Fibroblast of lung (primary cell): ENCODE measurements around the gene RUNDC3A. TPM values are rescaled to one million over a fixed set of nuclear protein-coding genes. Genes with fewer than 3 reads are reported as not detected.

Source experiments
- DNase-seq, 2 donors: peaks; one replicate each; pipeline versions ENCODE4 v3.0.0 to v3.0.0-alpha.2; 2010; ENCODE audit warnings: low read depth in 2 of 2
- H2AFZ ChIP-seq: 2 replicates; pipeline ENCODE4 v1.5.1; 2012; ENCODE audit warnings: low read length, control low read depth, inconsistent platforms
- H3K27ac ChIP-seq: 2 replicates; pipeline ENCODE4 v1.5.1; 2011; ENCODE audit warnings: low read length, control low read depth; ENCODE audit not compliant: insufficient read depth
- H3K27me3 ChIP-seq: 2 replicates; pipeline ENCODE4 v1.5.1; 2011; ENCODE audit warnings: mild to moderate bottlenecking, low read length; ENCODE audit not compliant: control insufficient read depth, insufficient read depth
- H3K36me3 ChIP-seq: 2 replicates; pipeline ENCODE4 v1.5.1; 2011; ENCODE audit warnings: low read length; ENCODE audit not compliant: control insufficient read depth, insufficient read depth
- H3K4me1 ChIP-seq: 2 replicates; pipeline ENCODE4 v1.5.1; 2011; ENCODE audit warnings: low read length; ENCODE audit not compliant: control insufficient read depth, insufficient read depth; ENCODE audit errors: extremely low read depth
- H3K4me2 ChIP-seq: 2 replicates; pipeline ENCODE4 v1.5.1; 2011; ENCODE audit warnings: low read length, control low read depth; ENCODE audit not compliant: insufficient read depth; ENCODE audit errors: extremely low read depth
- H3K4me3 ChIP-seq, 4 experiments: fragments of 200-600 bp in 1 of 4; sonication (generic) in 1 of 4; replicated peaks in 1 of 4; 2 replicates each; pipeline ENCODE4 v1.5.1; 2011 to 2016; ENCODE audit warnings: low read length in 4 of 4, low read depth in 3 of 4, mild to moderate bottlenecking in 3 of 4, control low read depth in 2 of 4, inconsistent platforms in 1 of 4, mixed read lengths in 1 of 4; ENCODE audit not compliant: insufficient read depth in 1 of 4; ENCODE audit errors: control extremely low read depth in 1 of 4
- H3K79me2 ChIP-seq: 2 replicates; pipeline ENCODE4 v1.5.1; 2012; ENCODE audit warnings: mild to moderate bottlenecking, low read length, inconsistent platforms; ENCODE audit not compliant: control insufficient read depth, insufficient read depth
- H3K9ac ChIP-seq: 2 replicates; pipeline ENCODE4 v1.5.1; 2011; ENCODE audit warnings: mild to moderate bottlenecking, low read length, control low read depth; ENCODE audit not compliant: insufficient read depth
- H3K9me3 ChIP-seq: 2 replicates; pipeline ENCODE4 v1.5.1; 2012; ENCODE audit warnings: low read depth, low read length; ENCODE audit not compliant: control insufficient read depth, insufficient read depth
- H4K20me1 ChIP-seq: 2 replicates; pipeline ENCODE4 v1.5.1; 2011; ENCODE audit warnings: low read length; ENCODE audit not compliant: control insufficient read depth, insufficient read depth; ENCODE audit errors: extremely low read depth
- EZH2 ChIP-seq: IDR thresholded peaks from 2 replicates; pipeline ENCODE4 v1.5.1; 2012; ENCODE audit warnings: low read length, control low read depth, mild to moderate bottlenecking; ENCODE audit errors: missing control alignments
- polyA plus RNA-seq, 2 donors: library from polyadenylated mRNA; depleted of rRNA in 1 of 2; stranded (reverse) in 1 of 2; unstranded in 1 of 2; fragments of >200 nt; gene quantifications; 2 replicates each; pipeline ENCODE4 v1.2.1, GENCODE V29; 2011 to 2012; ENCODE audit warnings: missing spikeins in 1 of 2
- total RNA-seq: library from RNA; depleted of rRNA; stranded (reverse); fragments of >200 nt; gene quantifications from 2 replicates; pipeline ENCODE4 v1.2.1, GENCODE V29; 2014
- TF ChIP-seq, protein P1 (sequence below), 2 donors: IDR thresholded peaks in 1 of 2; conservative IDR thresholded peaks in 1 of 2; 1 replicate in 1 of 2; 2 replicates in 1 of 2; pipeline ENCODE4 v1.5.1; 2011 to 2012; ENCODE audit warnings: low read length in 2 of 2, control low read depth in 1 of 2, inconsistent platforms in 1 of 2, low read depth in 1 of 2, mild to moderate bottlenecking in 1 of 2

Gene RUNDC3A
- total and polyA plus RNA-seq, 2 donors (not counting 1 experiment from before 2014, with no cell fraction given), result not detected

DNA sequence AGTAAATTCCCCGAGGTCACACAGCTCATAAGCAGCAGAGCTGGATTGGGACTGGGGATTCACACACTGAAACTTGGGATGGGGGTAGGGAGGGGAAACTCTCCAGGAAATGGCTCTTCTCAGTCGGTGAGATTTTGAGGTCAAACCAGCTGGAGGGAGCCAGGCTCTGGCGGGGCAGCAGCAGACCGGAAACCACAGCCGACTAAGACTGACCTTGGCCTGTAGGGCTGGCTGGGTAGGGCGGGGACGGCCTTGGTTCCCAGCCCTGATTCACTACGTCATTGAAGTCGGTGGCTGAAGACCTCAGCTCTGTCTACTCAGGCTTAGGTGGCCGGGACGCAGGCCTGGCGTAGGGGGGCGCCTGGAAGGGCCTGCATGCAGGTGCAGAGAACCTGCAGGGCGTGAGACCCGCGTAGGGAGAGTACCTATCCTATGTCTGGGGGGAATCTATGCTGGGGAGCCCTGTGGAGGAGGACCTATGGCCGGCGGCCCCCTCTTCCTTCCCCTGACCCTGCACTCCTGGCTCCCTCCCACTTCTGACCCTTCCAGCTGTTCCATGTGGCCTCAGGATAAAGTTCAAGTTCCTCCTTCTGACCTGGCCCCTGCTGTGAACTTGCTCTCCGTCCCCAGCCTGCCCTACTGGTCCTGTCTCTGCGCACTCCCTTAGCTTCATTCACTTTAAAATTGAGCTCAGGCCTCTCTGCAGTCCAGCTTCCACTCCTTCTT, 28.6 kb upstream of the RUNDC3A start:
- Histone ChIP-seq H3K79me2 (no peaks in the 10 kb centered on the region), H3K9me3 (no peaks in the 10 kb centered on the region), H3K36me3 (no peaks in the 10 kb centered on the region), H4K20me1 (no peaks in the 10 kb centered on the region), H2AFZ (no peak overlapping the region), H3K4me3 (no peak overlapping the region), H3K4me1 (peaks cover 3% of the 10 kb centered on the region), H3K4me2 (no peak overlapping the region), H3K9ac (no peak overlapping the region), H3K27ac (peak overlapping the region; percentile 49), H3K27me3 (no peaks in the 10 kb centered on the region)
- DNase-seq, result peak; percentile 86
- TF ChIP-seq, protein P1, sequence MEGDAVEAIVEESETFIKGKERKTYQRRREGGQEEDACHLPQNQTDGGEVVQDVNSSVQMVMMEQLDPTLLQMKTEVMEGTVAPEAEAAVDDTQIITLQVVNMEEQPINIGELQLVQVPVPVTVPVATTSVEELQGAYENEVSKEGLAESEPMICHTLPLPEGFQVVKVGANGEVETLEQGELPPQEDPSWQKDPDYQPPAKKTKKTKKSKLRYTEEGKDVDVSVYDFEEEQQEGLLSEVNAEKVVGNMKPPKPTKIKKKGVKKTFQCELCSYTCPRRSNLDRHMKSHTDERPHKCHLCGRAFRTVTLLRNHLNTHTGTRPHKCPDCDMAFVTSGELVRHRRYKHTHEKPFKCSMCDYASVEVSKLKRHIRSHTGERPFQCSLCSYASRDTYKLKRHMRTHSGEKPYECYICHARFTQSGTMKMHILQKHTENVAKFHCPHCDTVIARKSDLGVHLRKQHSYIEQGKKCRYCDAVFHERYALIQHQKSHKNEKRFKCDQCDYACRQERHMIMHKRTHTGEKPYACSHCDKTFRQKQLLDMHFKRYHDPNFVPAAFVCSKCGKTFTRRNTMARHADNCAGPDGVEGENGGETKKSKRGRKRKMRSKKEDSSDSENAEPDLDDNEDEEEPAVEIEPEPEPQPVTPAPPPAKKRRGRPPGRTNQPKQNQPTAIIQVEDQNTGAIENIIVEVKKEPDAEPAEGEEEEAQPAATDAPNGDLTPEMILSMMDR (conservative IDR thresholded peaks at IDR 0.05 in 1 of 2, IDR thresholded peaks at IDR 0.05 in 1 of 2; ENCODE audit: low read depth in 1 of 2, low read length in 2 of 2), result no peak
- no peak for TF ChIP-seq EZH2

DNA sequence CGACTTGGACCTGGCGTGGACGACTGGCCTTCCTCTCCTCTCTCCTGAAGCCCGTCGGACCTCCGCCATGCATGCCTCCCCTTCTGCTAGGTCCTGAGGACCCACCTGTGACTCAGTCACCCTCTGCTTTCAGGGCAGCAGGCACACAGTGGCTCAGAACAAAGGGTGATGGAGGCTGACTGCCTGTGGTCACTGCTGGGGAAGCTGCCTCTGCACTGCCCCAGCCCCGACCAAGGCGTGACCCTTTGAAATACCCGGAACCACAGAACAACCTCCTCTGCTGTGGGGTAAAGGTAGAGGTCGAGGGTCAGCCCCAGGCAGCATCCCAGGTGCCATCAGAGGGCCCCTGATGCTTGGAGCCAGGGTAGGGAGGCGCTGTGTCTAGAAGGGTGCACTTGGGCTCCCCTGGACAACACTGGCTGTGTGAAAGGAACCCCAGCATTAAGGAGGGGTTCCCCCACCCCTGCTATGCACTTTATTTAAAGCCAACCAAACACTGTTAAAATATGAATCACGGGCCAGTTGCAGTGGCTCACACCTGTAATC, 27.9 kb upstream of the RUNDC3A start:
- H3K27ac ChIP-seq, result peak overlapping the region; percentile 49

DNA sequence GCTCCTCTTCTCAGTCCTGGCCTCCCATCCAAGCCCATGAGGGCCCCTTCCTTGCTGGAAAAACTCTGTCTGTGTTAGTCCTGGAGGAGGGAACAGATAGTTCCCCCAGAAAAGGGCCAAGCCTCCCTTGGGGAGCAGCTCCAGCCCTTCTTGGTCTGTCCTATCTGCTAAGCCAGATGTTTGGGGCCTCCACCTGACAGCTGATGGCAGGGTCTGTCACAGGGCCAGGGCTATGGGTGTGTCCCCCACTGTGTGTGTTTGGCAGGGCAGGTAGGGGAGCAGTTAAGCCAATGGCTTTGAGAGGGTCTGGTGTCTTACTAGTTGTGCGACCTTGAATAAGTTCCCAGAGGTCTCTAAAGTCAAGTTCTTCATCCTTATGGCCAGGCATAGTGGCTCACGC, 26.8 kb upstream of the RUNDC3A start:
- Histone ChIP-seq H2AFZ (no peak overlapping the region), H4K20me1 (no peaks in the 10 kb centered on the region), H3K4me1 (peaks cover 3% of the 10 kb centered on the region)

More for the DNA sequence above, 27.9 kb upstream of the RUNDC3A start:
- DNase-seq, result no peak
- Histone ChIP-seq H3K27me3 (no peaks in the 10 kb centered on the region), H3K9ac (no peak overlapping the region), H3K79me2 (no peaks in the 10 kb centered on the region), H3K4me1 (peaks cover 3% of the 10 kb centered on the region), H4K20me1 (no peaks in the 10 kb centered on the region), H3K36me3 (no peaks in the 10 kb centered on the region), H3K4me3 (no peak overlapping the region), H3K4me2 (no peak overlapping the region), H2AFZ (no peak overlapping the region), H3K9me3 (no peaks in the 10 kb centered on the region)
- no peak for TF ChIP-seq EZH2
- TF ChIP-seq, protein P1 (conservative IDR thresholded peaks at IDR 0.05 in 1 of 2, IDR thresholded peaks at IDR 0.05 in 1 of 2; ENCODE audit: low read depth in 1 of 2, low read length in 2 of 2), result no peak

More for the DNA sequence above, 26.8 kb upstream of the RUNDC3A start:
- Histone ChIP-seq H3K4me3 (no peak overlapping the region), H3K27me3 (no peaks in the 10 kb centered on the region), H3K4me2 (no peak overlapping the region), H3K36me3 (no peaks in the 10 kb centered on the region), H3K9ac (no peak overlapping the region), H3K9me3 (no peaks in the 10 kb centered on the region), H3K79me2 (no peaks in the 10 kb centered on the region), H3K27ac (no peak overlapping the region)
- DNase-seq, result no peak
- TF ChIP-seq, protein P1 (conservative IDR thresholded peaks at IDR 0.05 in 1 of 2, IDR thresholded peaks at IDR 0.05 in 1 of 2; ENCODE audit: low read depth in 1 of 2, low read length in 2 of 2), result no peak
- TF ChIP-seq EZH2, result no peak
